ENCODE results near the gene ERCC8. TPM values are rescaled to one million over a fixed set of nuclear protein-coding genes. Genes with fewer than 3 reads are reported as not detected.
"Not testable (repeated sequence)": the region's sequence is repeated elsewhere in the genome, so short reads cannot be mapped to it uniquely, and the experiment has no call there.

The ERCC8 gene
- total RNA-seq, 1 donor from 2014 or later: 11.2 TPM

DNA sequence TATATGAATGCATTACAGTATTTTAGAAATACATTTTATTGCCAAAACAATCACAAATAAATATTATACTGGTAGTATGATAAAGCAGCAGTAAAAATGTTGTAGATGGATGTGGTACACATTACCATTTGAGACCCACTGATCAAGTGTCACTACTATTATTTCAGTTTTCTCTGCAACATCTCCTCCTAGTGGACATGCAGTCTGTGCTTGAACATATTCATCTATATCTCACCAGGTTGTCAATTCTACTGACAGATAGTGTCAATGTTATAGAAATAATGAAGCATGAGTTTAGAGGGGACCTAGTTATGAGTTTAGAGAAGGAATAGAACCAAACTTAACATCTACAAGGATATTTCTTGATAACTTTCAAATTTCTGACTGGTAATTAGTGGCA lies 61.6 kb downstream of the ERCC8 start:
- ATAC-seq (ENCODE audit: low read depth) (no peak), DNase-seq (no peak)
- CTCF ChIA-PET: no interaction called here
- Mint-ChIP-seq H3K4me3 (no peak overlapping the region), H3K4me1 (no peaks in the 10 kb centered on the region), H3K27ac (no peak overlapping the region), H3K36me3 (ENCODE audit: low read depth) (peaks cover 14% of the 10 kb centered on the region), H3K27me3 (no peaks in the 10 kb centered on the region), H3K9me3 (peaks cover 6% of the 10 kb centered on the region)
- TF ChIP-seq, protein P1, sequence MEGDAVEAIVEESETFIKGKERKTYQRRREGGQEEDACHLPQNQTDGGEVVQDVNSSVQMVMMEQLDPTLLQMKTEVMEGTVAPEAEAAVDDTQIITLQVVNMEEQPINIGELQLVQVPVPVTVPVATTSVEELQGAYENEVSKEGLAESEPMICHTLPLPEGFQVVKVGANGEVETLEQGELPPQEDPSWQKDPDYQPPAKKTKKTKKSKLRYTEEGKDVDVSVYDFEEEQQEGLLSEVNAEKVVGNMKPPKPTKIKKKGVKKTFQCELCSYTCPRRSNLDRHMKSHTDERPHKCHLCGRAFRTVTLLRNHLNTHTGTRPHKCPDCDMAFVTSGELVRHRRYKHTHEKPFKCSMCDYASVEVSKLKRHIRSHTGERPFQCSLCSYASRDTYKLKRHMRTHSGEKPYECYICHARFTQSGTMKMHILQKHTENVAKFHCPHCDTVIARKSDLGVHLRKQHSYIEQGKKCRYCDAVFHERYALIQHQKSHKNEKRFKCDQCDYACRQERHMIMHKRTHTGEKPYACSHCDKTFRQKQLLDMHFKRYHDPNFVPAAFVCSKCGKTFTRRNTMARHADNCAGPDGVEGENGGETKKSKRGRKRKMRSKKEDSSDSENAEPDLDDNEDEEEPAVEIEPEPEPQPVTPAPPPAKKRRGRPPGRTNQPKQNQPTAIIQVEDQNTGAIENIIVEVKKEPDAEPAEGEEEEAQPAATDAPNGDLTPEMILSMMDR (IDR thresholded peaks at IDR 0.05): no peak
- POLR2A ChIA-PET: no interaction called here
- intact Hi-C loops (cut with micrococcal nuclease): loop anchor here (1.0 kb wide), 1 partner anchor 206 kb away; no protein-coding TSS in a partner anchor

GRCh38 chr5:60872892-60873291 lies 72.0 kb downstream of the ERCC8 start:
- Mint-ChIP-seq H3K27ac (no peak overlapping the region), H3K36me3 (ENCODE audit: low read depth) (peaks cover 18% of the 10 kb centered on the region), H3K9me3 (peaks cover 21% of the 10 kb centered on the region), H3K4me1 (no peaks in the 10 kb centered on the region), H3K4me3 (no peak overlapping the region), H3K27me3 (no peaks in the 10 kb centered on the region)
- intact Hi-C loops (cut with micrococcal nuclease): no loop called here
- POLR2A ChIA-PET: no interaction called here
- CTCF ChIA-PET: no interaction called here
- TF ChIP-seq, protein P1 (IDR thresholded peaks at IDR 0.05): no peak
- DNase-seq (no peak), ATAC-seq (ENCODE audit: low read depth) (no peak)

- ATAC-seq (ENCODE audit: low read depth): no peak
- no peak overlapping the region for H3K4me3 Mint-ChIP-seq
- no peaks in the 10 kb centered on the region for H3K4me1 Mint-ChIP-seq
- POLR2A ChIA-PET: no interaction called here
- intact Hi-C loops (cut with micrococcal nuclease): no loop called here
- TF ChIP-seq, protein P1 (IDR thresholded peaks at IDR 0.05): no peak
- CTCF ChIA-PET: interaction anchor here (0.7 kb wide), 1 partner anchor 22 kb away, joined by 3 read pairs; no protein-coding TSS in a partner anchor
- H3K9me3 Mint-ChIP-seq: peaks cover 21% of the 10 kb centered on the region
- no peaks in the 10 kb centered on the region for H3K27me3 Mint-ChIP-seq
- no peak for DNase-seq
- no peak overlapping the region for H3K27ac Mint-ChIP-seq
- peaks cover 18% of the 10 kb centered on the region for H3K36me3 Mint-ChIP-seq (ENCODE audit: low read depth)
These were observed 74.0 kb downstream of the ERCC8 start for GRCh38 chr5:60870857-60871256.

- H3K27me3 Mint-ChIP-seq; intact Hi-C loops (cut with micrococcal nuclease); H3K9me3 Mint-ChIP-seq; DNase-seq; POLR2A ChIA-PET; H3K36me3 Mint-ChIP-seq (ENCODE audit: low read depth); CTCF ChIA-PET; H3K4me1 Mint-ChIP-seq; H3K4me3 Mint-ChIP-seq; H3K27ac Mint-ChIP-seq; ATAC-seq (ENCODE audit: low read depth): not testable (repeated sequence)
These were observed 84.3 kb downstream of the ERCC8 start for GRCh38 chr5:60860572-60860971.

GRCh38 chr5:60856066-60856465 lies 88.8 kb downstream of the ERCC8 start:
- H3K36me3 Mint-ChIP-seq (ENCODE audit: low read depth): no peaks in the 10 kb centered on the region
- H3K4me3 Mint-ChIP-seq: no peak overlapping the region
- H3K27ac Mint-ChIP-seq: no peak overlapping the region
- TF ChIP-seq, protein P1 (IDR thresholded peaks at IDR 0.05): no peak
- CTCF ChIA-PET: no interaction called here
- ATAC-seq (ENCODE audit: low read depth) (no peak), DNase-seq (no peak)
- no peaks in the 10 kb centered on the region for H3K9me3 Mint-ChIP-seq
- POLR2A ChIA-PET: no interaction called here
- H3K27me3 Mint-ChIP-seq: peaks cover 3% of the 10 kb centered on the region
- intact Hi-C loops (cut with micrococcal nuclease): no loop called here
- no peaks in the 10 kb centered on the region for H3K4me1 Mint-ChIP-seq

DNA sequence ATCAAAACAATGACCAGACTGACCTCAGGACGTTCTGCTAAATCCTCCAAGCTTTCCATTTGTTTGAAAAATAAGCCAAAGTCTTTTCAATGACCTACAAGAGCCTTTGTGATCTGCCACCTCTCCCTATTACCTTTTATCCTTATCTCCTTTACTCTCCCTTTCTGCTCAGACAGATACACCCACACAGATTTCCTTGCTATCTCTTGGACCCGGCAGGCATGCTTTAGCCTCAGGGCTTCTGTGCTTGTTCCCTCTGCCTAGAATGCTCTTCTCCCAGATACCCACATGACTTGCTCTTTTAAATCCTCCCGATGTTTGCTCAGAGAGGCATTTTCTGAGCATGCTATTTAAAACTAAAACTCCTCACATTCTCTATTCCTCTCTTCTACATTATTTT lies 91.9 kb downstream of the ERCC8 start:
- intact Hi-C loops (cut with micrococcal nuclease): no loop called here
- H3K4me1 Mint-ChIP-seq: no peaks in the 10 kb centered on the region
- CTCF ChIA-PET: no interaction called here
- H3K36me3 Mint-ChIP-seq (ENCODE audit: low read depth): no peaks in the 10 kb centered on the region
- H3K27ac Mint-ChIP-seq: no peak overlapping the region
- DNase-seq: no peak
- peaks cover 5% of the 10 kb centered on the region for H3K27me3 Mint-ChIP-seq
- POLR2A ChIA-PET: no interaction called here
- TF ChIP-seq, protein P1 (IDR thresholded peaks at IDR 0.05): no peak
- ATAC-seq (ENCODE audit: low read depth): no peak
- H3K9me3 Mint-ChIP-seq: no peaks in the 10 kb centered on the region
- H3K4me3 Mint-ChIP-seq: no peak overlapping the region

Measured in activated B cell treated with CpG ODN at 0.5 μM for 24 hours (primary cell).